Measurements from ENCODE around the gene ZBTB7C. TPM values are rescaled to one million over a fixed set of nuclear protein-coding genes. Genes with fewer than 3 reads are reported as not detected.

The ZBTB7C gene
- total RNA-seq, 1 experiment from 2014 or later: 0.17 TPM

DNA sequence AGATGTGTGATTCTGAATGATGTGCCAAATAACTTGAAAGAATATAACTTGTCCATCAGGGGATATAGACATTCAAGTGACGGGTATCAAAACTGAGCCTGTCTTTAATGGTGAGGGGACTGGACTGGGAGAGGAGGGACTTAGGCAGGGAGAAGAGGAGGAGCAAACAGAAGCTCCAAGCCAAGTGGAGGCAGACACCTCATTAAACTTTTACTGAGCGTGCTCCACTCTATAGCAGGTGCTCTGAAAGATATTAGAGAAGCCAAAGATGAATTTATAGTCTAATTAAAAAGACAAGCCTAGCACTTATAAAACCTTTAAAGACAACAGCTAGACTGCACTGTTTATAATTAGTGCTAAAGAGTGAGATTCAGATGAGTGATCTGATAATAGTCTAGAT, 431.0 kb downstream of the ZBTB7C start:
- no peak for DNase-seq (ENCODE audit: low read depth)

Other genes with a start within 250 kb of the ZBTB7C start
- 15.8 and 18.1 TPM in 2 replicates for gene CTIF, start 129.6 kb upstream of the ZBTB7C start, total RNA-seq (2014; rRNA removed)

Data from LHCN-M2 (cell line).